ENCODE data around the gene CYP2R1.
"Not testable (repeated sequence)": the region's sequence is repeated elsewhere in the genome, so short reads cannot be mapped to it uniquely, and the experiment has no call there.

The CYP2R1 gene

GRCh38 chr11:14891143-14892035 lies 642 bp downstream of the CYP2R1 start:
- DNase-seq, result peak; percentile 85 to 88

- DNase-seq, result no peak
These were observed 5.5 kb downstream of the CYP2R1 start for GRCh38 chr11:14886513-14886912.

GRCh38 chr11:14884667-14885273 lies 7.3 kb downstream of the CYP2R1 start:
- DNase-seq, result no peak

GRCh38 chr11:14883683-14884082 lies 8.3 kb downstream of the CYP2R1 start:
- DNase-seq, result not testable (repeated sequence)

- no peak for DNase-seq
These were observed 9.8 kb downstream of the CYP2R1 start for GRCh38 chr11:14882196-14882595.

- DNase-seq, result no peak
These were observed 10.3 kb downstream of the CYP2R1 start for GRCh38 chr11:14881576-14882193.

- DNase-seq, result no peak
These were observed 16.9 kb downstream of the CYP2R1 start for GRCh38 chr11:14875163-14875562.

GRCh38 chr11:14873632-14874031 lies 18.4 kb downstream of the CYP2R1 start:
- DNase-seq, result no peak

GRCh38 chr11:14872032-14872431 lies 20.0 kb downstream of the CYP2R1 start:
- DNase-seq, result no peak

GRCh38 chr11:14863775-14864174 lies 28.3 kb downstream of the CYP2R1 start:
- not testable (repeated sequence) for DNase-seq

- DNase-seq, result no peak
These were observed 30.4 kb downstream of the CYP2R1 start for GRCh38 chr11:14861680-14862079.

GRCh38 chr11:14860511-14860910 lies 31.5 kb downstream of the CYP2R1 start:
- no peak for DNase-seq

- DNase-seq, result no peak
These were observed 33.6 kb downstream of the CYP2R1 start for GRCh38 chr11:14858404-14858803.

- no peak for DNase-seq
These were observed 34.4 kb downstream of the CYP2R1 start for GRCh38 chr11:14857621-14858020.

- DNase-seq, result no peak
These were observed 36.1 kb downstream of the CYP2R1 start for GRCh38 chr11:14855890-14856289.

- no peak for DNase-seq
These were observed 38.0 kb downstream of the CYP2R1 start for GRCh38 chr11:14854057-14854456.

- DNase-seq, result no peak
These were observed 39.4 kb downstream of the CYP2R1 start for GRCh38 chr11:14852571-14853177.

GRCh38 chr11:14842002-14842401 lies 50.0 kb downstream of the CYP2R1 start:
- DNase-seq, result no peak

- no peak for DNase-seq
These were observed 56.2 kb downstream of the CYP2R1 start for GRCh38 chr11:14835496-14836492.

All from activated CD4-positive, alpha-beta T cell treated with anti-CD3 and anti-CD28 coated beads for 4 hours (primary cell).